Stimulated activated CD4-positive, alpha-beta T cell treated with anti-CD3 and anti-CD28 coated beads, TNF-alpha, amount 100 ng/mL, for 4 hours (primary cell): ENCODE results near the gene AGBL4.
"Not testable (repeated sequence)": the region's sequence is repeated elsewhere in the genome, so short reads cannot be mapped to it uniquely, and the experiment has no call there.

ENCODE experiments used
- DNase-seq, 3 experiments: peaks; one replicate each; pipeline ENCODE4 v3.0.0-alpha.2; 2020; ENCODE audit warnings: low read depth in 3 of 3

AGBL4 gene

GRCh38 chr1:49435291-49435690 is 588.5 kb downstream of the AGBL4 start:
- DNase-seq: no peak

GRCh38 chr1:49424782-49425181 is 599.0 kb downstream of the AGBL4 start:
- no peak for DNase-seq

- DNase-seq: no peak
These were observed 607.0 kb downstream of the AGBL4 start for GRCh38 chr1:49416758-49417157.

DNA sequence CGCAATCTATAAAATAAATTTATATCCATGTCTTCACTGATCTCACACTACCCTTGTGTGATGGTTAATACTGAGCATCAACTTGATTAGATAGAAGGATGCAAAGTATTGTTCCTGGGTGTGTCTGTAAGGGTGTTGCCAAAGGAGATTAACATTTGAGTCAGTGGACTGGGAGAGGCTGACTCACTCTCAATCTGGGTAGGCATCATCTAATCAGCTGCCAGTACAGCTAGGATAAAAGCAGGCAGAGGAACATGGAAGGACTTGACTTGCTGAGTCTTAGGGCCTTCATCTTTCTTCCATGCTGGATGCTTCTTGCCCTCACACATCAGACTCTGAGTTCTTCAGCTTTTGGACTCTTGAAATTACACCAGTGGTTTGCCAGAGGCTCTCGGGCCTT is 615.4 kb downstream of the AGBL4 start:
- no peak for DNase-seq

DNA sequence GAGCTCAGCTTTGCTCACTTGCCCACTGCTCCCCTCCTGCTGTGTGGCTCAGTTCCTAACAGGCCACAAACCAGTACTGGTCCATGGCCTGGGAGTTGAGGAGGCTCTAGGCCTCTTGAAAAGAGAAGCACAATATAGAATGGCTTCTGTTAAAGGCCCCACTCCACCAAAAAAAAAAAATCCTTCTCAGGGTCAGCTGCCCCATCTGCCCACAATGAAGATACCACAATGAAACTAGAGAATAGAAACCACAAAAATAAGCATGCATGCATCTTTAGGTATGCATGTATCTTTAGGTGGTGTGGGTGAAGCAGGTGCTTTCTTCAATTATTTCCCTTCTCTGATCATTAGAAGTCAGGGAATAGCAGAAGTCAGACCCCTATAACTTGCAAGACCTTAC is 626.7 kb downstream of the AGBL4 start:
- no peak for DNase-seq

GRCh38 chr1:49394200-49394599 is 629.6 kb downstream of the AGBL4 start:
- no peak for DNase-seq

DNA sequence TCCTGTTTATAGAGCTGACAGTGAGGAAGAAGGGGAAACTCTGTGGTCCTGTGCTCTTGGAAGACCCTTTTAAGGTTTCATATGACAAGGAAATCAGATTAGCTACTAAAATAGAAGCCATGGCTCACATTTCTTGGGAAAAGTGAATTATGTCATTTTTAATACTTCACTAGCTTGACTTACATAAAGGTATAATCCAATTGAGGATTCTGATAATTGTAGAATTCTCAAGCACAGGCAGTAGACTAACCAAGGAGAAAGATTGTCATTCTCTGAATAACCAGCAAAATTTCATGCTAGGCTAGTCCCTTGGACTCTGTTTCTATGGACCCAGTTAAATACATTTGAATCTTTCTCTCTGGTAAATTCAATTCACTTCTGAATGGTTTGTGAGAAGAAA is 634.1 kb downstream of the AGBL4 start:
- DNase-seq: no peak

DNA sequence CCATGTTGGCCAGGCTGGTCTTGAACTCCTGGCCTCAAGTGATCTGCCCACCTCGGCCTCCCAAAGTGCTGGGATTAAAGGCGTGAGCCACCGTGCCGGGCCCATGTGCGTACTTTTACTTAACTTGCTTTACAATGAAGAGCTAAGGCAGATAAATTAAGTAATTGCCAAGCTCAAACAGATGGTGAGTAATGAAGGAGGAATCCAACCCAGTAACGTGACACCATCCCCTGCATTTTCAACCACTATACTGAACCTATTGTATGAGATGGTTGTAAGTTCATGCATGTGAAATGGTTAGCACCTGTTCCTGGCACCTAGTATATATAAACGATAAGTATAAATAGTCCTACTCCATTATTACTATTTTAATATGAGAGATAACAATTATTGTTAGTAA is 659.1 kb downstream of the AGBL4 start:
- no peak for DNase-seq

- no peak for DNase-seq
These were observed 660.1 kb downstream of the AGBL4 start for GRCh38 chr1:49363628-49364027.

DNA sequence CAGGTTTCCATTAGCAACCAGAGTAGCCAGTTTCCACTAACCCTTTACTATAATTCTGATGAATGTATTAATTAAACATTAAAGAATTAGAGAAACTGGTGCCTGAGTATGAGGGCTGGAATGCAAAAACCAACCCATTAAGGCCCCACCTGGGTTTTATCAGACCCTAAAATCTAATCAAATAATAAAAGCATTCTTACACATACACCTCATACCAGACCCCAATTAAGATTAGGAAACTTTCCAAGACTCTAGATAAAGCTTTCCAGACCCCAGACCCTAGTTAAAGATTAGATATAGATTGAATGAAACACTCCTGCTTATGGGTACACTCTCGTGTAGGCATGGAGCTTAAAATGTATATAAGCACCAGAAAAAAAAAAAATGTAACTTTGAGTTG is 665.7 kb downstream of the AGBL4 start:
- no peak for DNase-seq

- DNase-seq: no peak
These were observed 667.2 kb downstream of the AGBL4 start for GRCh38 chr1:49356594-49356993.

DNA sequence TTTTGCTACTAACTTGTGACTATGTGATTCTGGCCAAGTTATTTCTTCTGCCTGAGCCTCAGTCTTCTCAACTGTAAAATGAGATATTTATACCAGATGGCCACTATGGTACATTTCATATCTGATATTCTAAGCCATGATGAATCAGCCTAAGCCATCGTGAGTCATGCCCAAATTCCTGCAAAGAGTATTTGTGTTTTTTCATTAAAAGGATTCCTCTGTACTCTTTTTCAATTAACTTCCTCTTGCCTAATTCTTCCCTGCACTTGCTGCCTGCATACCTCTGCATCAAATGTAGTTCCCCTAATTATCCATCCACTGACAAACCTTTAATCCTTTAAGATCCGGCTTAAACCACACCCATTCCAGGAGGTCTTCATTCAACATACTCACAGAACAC is 672.0 kb downstream of the AGBL4 start:
- DNase-seq: no peak

GRCh38 chr1:49346767-49347349 is 676.9 kb downstream of the AGBL4 start:
- DNase-seq: no peak

- DNase-seq: no peak
These were observed 683.2 kb downstream of the AGBL4 start for GRCh38 chr1:49340576-49340975.

DNA sequence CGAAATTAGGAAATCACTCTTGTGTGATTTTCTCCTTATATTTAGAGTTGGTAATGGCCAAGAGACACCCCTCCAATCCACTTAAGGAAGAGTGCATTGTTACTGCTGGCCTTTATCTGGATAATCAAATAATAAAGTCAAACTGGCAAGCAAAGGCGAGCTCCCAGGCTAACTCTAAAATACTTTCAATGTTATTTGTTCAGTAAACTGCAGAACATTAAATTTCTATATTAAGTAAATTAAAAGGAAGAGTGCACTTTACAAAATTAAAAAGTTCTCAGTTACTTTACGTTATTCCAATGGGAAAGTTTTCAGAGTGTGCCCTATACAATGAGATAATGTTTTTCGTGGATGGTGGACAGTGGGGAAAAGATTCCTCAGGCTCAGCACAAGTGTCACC is 684.7 kb downstream of the AGBL4 start:
- DNase-seq: no peak

DNA sequence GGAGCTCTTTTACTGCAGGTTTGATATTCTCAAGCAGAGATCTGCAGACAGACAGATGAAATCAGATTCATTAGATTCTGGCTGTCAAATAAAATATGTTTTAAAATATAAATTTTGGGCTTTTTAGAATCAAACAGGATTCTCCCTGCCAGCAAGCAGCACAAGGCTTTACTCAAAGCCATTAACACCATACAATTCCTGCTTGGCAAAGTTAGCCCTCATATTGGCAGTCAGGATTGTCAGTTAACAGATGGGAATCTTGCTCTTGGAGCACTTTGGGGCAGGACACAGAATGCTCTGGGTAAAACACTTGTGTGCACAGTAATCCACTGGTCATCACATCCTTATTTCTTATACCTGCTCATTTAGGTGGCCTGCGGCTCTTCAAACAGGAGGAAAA is 686.5 kb downstream of the AGBL4 start:
- DNase-seq: no peak

GRCh38 chr1:49333906-49334305 is 689.8 kb downstream of the AGBL4 start:
- DNase-seq: no peak

- no peak for DNase-seq
These were observed 692.5 kb downstream of the AGBL4 start for GRCh38 chr1:49331066-49331852.

DNA sequence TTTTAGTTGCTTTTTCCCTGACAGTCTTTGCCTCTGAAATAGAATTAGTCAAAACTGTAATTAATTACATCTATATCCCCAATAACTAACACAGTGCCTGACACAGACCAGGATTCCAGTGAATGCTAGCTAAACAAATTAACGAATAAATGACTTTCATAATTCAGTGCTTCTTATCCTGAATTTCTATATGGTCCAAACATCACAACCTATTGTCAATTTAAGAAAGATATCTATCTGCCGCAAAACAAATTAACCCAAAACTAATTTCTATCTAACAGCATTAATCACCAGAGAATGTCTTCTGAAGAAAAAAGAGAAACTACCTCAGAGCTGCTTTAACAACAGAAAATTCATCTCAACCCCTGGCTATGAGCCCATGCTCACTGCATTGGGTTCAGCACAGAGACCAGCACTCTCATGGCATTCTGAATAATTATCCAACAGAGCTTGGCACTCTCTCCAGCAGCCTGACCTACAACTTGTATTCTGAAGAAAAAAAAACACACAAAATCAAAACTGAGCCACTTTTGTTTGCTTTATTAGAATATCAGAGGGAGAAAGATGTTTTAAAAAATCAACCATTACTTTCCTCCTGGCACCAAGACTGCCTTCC is 699.7 kb downstream of the AGBL4 start:
- no peak for DNase-seq

DNA sequence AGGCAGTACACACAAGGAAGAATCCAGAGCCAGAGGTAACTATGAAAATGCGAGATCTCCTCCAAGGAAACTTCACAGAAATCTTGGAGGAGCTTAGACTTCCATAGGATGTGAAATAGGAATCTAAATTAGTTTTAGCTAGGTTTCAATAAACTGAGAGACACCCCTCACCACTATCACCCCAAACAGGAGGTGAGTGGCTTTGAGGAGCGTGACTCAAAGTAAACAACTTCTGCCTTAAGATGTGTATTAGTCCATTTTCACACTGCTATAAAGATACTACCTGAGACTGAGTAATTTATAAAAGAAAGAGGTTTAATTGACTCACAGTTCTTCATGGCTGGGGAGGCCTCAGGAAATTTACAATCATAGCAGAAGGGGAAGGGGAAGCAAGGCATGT is 703.3 kb downstream of the AGBL4 start:
- DNase-seq: not testable (repeated sequence)

- DNase-seq: no peak
These were observed 704.3 kb downstream of the AGBL4 start for GRCh38 chr1:49319426-49319963.

DNA sequence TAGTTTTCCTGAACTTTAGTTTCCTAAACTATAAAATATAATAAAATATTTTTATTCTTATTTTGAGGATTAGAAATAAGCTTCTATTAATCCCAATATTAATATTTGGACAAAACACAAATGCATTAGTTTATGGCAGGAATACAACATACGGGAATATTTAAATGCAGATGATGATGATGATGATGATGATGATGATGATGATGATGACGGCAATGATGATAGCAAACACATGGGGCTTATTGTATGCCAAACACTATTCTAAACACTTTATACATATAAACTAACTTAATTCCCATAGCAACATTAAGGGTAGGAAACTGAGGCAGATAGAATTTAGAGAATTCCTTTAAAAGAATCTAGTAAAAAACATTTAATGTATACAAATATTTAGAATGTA is 705.5 kb downstream of the AGBL4 start:
- DNase-seq: no peak

DNA sequence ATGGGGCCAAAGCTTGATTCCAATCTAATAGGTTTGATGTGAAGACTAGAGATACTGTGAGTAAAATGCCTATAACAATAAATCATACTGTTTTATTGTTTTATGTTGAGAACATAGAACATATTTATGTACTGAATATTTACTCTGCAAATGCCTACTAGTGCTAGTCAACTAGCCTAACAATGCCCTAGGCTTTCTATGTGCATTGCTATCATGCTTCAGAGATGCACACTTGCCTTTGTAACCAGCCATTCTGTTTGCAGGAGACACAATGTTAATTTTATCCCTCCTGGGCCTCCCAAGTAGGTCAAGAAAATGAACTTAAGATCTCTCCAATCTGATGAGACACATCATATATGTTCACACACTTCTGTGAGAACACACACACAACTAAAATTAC is 716.3 kb downstream of the AGBL4 start:
- no peak for DNase-seq
